Measurements from ENCODE around the gene TRDN.

Gene TRDN

DNA sequence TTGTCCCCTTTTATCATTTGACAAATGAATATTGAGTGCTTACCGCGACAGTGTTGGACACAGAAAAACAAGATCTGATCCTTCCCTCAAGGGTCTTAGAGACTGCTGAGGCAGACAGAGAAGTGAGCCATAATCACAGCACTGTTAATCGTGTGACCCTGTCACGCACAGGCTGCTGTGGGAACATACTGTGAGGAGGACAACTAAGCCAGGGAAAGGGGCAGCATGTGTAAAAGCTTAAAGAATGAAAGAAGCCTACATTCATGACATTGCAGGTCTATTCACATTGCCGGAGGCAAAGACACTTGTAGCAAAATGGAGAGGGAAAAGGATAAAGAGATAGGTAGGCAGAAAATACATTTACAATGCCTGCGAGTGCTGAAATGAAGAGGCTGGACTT is 32.7 kb downstream of the TRDN start:
- Histone ChIP-seq H3K4me2 (ENCODE audit: low read length) (no peak overlapping the region), H3K4me3 (ENCODE audit: low read depth, low read length, poor library complexity, severe bottlenecking) (no peak overlapping the region), H2AFZ (ENCODE audit: low read length) (no peak overlapping the region)

DNA sequence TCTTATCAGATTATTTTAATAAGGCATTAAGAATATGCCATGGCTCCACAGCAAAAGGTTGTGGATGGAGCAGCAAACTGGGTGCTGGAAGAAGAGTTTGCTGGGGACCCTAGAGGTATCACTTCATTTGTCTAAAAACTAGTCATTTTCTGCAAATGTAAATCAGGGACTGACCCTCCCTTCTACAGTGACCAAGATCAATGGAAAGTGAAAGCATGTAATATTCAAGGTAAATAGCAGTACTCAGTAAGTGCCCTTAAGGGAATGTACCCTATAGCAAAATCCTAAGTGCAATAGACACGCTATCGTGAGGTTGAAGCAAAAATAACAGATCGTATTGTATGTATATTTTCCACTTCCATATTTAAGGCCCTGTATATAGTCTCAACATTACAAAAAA is 38.7 kb downstream of the TRDN start:
- Histone ChIP-seq H3K79me2 (ENCODE audit: insufficient read depth, low read length) (no peaks in the 10 kb centered on the region), H2AFZ (ENCODE audit: low read length) (no peak overlapping the region), H3K4me1 (ENCODE audit: insufficient read depth, low read length, severe bottlenecking) (no peaks in the 10 kb centered on the region), H3K4me3 (ENCODE audit: low read depth, low read length, poor library complexity, severe bottlenecking) (no peak overlapping the region), H4K20me1 (ENCODE audit: insufficient read depth, low read length) (no peaks in the 10 kb centered on the region), H3K9ac (ENCODE audit: low read length) (no peak overlapping the region), H3K9me3 (ENCODE audit: low read length) (no peaks in the 10 kb centered on the region), H3K4me2 (ENCODE audit: low read length) (no peak overlapping the region), H3K27ac (ENCODE audit: low read depth, low read length, poor library complexity, severe bottlenecking) (no peak overlapping the region), H3K9me2 (ENCODE audit: low read depth, low read length) (no peaks in the 10 kb centered on the region), H3K36me3 (ENCODE audit: insufficient read depth, low read length) (no peaks in the 10 kb centered on the region), H3K27me3 (ENCODE audit: insufficient read depth, low read length) (no peaks in the 10 kb centered on the region), H3F3A (ENCODE audit: insufficient read depth, low read length) (no peaks in the 10 kb centered on the region)
- TF ChIP-seq, protein P1, sequence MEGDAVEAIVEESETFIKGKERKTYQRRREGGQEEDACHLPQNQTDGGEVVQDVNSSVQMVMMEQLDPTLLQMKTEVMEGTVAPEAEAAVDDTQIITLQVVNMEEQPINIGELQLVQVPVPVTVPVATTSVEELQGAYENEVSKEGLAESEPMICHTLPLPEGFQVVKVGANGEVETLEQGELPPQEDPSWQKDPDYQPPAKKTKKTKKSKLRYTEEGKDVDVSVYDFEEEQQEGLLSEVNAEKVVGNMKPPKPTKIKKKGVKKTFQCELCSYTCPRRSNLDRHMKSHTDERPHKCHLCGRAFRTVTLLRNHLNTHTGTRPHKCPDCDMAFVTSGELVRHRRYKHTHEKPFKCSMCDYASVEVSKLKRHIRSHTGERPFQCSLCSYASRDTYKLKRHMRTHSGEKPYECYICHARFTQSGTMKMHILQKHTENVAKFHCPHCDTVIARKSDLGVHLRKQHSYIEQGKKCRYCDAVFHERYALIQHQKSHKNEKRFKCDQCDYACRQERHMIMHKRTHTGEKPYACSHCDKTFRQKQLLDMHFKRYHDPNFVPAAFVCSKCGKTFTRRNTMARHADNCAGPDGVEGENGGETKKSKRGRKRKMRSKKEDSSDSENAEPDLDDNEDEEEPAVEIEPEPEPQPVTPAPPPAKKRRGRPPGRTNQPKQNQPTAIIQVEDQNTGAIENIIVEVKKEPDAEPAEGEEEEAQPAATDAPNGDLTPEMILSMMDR (IDR thresholded peaks at IDR 0.05; ENCODE audit: low read length) = no peak
- TF ChIP-seq EZH2 (IDR thresholded peaks at IDR 0.05; ENCODE audit: borderline replicate concordance, low read length) = no peak

More for the DNA sequence above, 32.7 kb downstream of the TRDN start:
- Histone ChIP-seq H3K9ac (ENCODE audit: low read length) (no peak overlapping the region), H3K9me3 (ENCODE audit: low read length) (no peaks in the 10 kb centered on the region), H3F3A (ENCODE audit: insufficient read depth, low read length) (no peaks in the 10 kb centered on the region), H4K20me1 (ENCODE audit: insufficient read depth, low read length) (no peaks in the 10 kb centered on the region), H3K27me3 (ENCODE audit: insufficient read depth, low read length) (no peaks in the 10 kb centered on the region), H3K36me3 (ENCODE audit: insufficient read depth, low read length) (no peaks in the 10 kb centered on the region), H3K27ac (ENCODE audit: low read depth, low read length, poor library complexity, severe bottlenecking) (no peak overlapping the region), H3K4me1 (ENCODE audit: insufficient read depth, low read length, severe bottlenecking) (no peaks in the 10 kb centered on the region), H3K9me2 (ENCODE audit: low read depth, low read length) (no peaks in the 10 kb centered on the region), H3K79me2 (ENCODE audit: insufficient read depth, low read length) (no peaks in the 10 kb centered on the region)
- no peak for TF ChIP-seq EZH2 (IDR thresholded peaks at IDR 0.05; ENCODE audit: borderline replicate concordance, low read length)
- TF ChIP-seq, protein P1 (IDR thresholded peaks at IDR 0.05; ENCODE audit: low read length) = no peak

GRCh38 chr6:123594776-123595175 is 42.0 kb downstream of the TRDN start:
- Histone ChIP-seq H3F3A (ENCODE audit: insufficient read depth, low read length) (no peaks in the 10 kb centered on the region), H3K9me2 (ENCODE audit: low read depth, low read length) (no peaks in the 10 kb centered on the region), H3K36me3 (ENCODE audit: insufficient read depth, low read length) (no peaks in the 10 kb centered on the region), H3K4me2 (ENCODE audit: low read length) (no peak overlapping the region), H3K9me3 (ENCODE audit: low read length) (no peaks in the 10 kb centered on the region), H3K27me3 (ENCODE audit: insufficient read depth, low read length) (no peaks in the 10 kb centered on the region), H3K9ac (ENCODE audit: low read length) (no peak overlapping the region), H4K20me1 (ENCODE audit: insufficient read depth, low read length) (no peaks in the 10 kb centered on the region), H3K4me3 (ENCODE audit: low read depth, low read length, poor library complexity, severe bottlenecking) (no peak overlapping the region), H3K4me1 (ENCODE audit: insufficient read depth, low read length, severe bottlenecking) (no peaks in the 10 kb centered on the region), H2AFZ (ENCODE audit: low read length) (no peak overlapping the region), H3K27ac (ENCODE audit: low read depth, low read length, poor library complexity, severe bottlenecking) (no peak overlapping the region), H3K79me2 (ENCODE audit: insufficient read depth, low read length) (no peaks in the 10 kb centered on the region)
- no peak for TF ChIP-seq EZH2 (IDR thresholded peaks at IDR 0.05; ENCODE audit: borderline replicate concordance, low read length)
- TF ChIP-seq, protein P1 (IDR thresholded peaks at IDR 0.05; ENCODE audit: low read length) = no peak
